Esophagus muscularis mucosa (tissue), 4 donors: ENCODE data around the gene CENPC. TPM values are rescaled to one million over a fixed set of nuclear protein-coding genes. Genes with fewer than 3 reads are reported as not detected.

Source experiments
- DNase-seq: peaks from one replicate; pipeline ENCODE4 v3.0.0-alpha.2; 2017; ENCODE audit errors: extremely low spot score
- H3K27ac ChIP-seq, 4 donors: fragments of 200-600 bp; sonication (generic); replicated peaks in 1 of 4; 1 replicate in 3 of 4; 2 replicates in 1 of 4; pipeline ENCODE4 v1.5.1; 2016 to 2019; ENCODE audit warnings: mild to moderate bottlenecking in 1 of 4
- H3K27me3 ChIP-seq, 4 donors: fragments of 200-600 bp; sonication (generic); one replicate each; pipeline versions ENCODE4 v1.5.1 to v1.6.0; 2016 to 2019
- H3K36me3 ChIP-seq, 4 donors: fragments of 200-600 bp; sonication (generic); one replicate each; pipeline ENCODE4 v1.5.1; 2016 to 2019
- H3K4me1 ChIP-seq, 4 donors: fragments of 200-600 bp; sonication (generic); one replicate each; pipeline ENCODE4 v1.5.1; 2016 to 2019
- H3K4me3 ChIP-seq, 4 donors: fragments of 200-600 bp; sonication (generic); 1 replicate in 2 of 4; 2 replicates in 2 of 4; pipeline ENCODE4 v1.5.1; 2016 to 2019; ENCODE audit warnings: mild to moderate bottlenecking in 4 of 4, moderate library complexity in 1 of 4
- H3K9me3 ChIP-seq, 4 donors: fragments of 200-600 bp; sonication (generic); 1 replicate in 3 of 4; 2 replicates in 1 of 4; pipeline ENCODE4 v1.5.1; 2016 to 2019
- CTCF ChIP-seq, 3 experiments: fragments of 200-600 bp in 2 of 3; fragments of 450-650 bp in 1 of 3; sonication (generic) in 2 of 3; IDR thresholded peaks; one replicate each; pipeline ENCODE4 v1.5.1; 2017 to 2019; ENCODE audit warnings: antibody characterized with exemption in 3 of 3, mild to moderate bottlenecking in 2 of 3, moderate library complexity in 1 of 3
- EP300 ChIP-seq: sonication (generic); formaldehyde crosslinking; IDR thresholded peaks from one replicate; pipeline ENCODE4 v1.6.1; 2017; ENCODE audit warnings: antibody characterized with exemption
- POLR2A ChIP-seq: fragments of 450-650 bp; IDR thresholded peaks from one replicate; pipeline ENCODE4 v1.6.1; 2017; ENCODE audit warnings: antibody characterized with exemption, moderate library complexity, mild to moderate bottlenecking, low read depth
- POLR2AphosphoS5 ChIP-seq, 2 donors: sonication (generic); formaldehyde crosslinking; IDR thresholded peaks; one replicate each; pipeline ENCODE4 v1.6.1; 2017; ENCODE audit warnings: antibody characterized with exemption in 2 of 2
- WGBS: methylation state at CpG from one replicate; pipeline ENCODE4 v1.1.5; 2018; 5-methylcytosine and 5-hydroxymethylcytosine counted together
- intact Hi-C: fragments of 100-400 bp; cut with DNase I; formaldehyde crosslinking; loops from one replicate; pipeline ENCODE4 v1.15.1; 2023
- total RNA-seq, 4 donors: library from RNA; depleted of rRNA; stranded (reverse); fragments of >200 nt; gene quantifications; one replicate each; pipeline versions ENCODE4 v1.1.0 to v1.2.1, GENCODE V29; 2016

CENPC gene
- total RNA-seq: 10 to 100 TPM; 14.5 to 26.2 (median 15.3) TPM

- Histone ChIP-seq H3K36me3 (peaks cover 0 to 12% (median 3%) of the 10 kb centered on the region in 4 donors), H3K4me1 (peaks cover 8 to 34% (median 33%) of the 10 kb centered on the region in 4 donors), H3K9me3 (no peaks in the 10 kb centered on the region), H3K27me3 (no peaks in the 10 kb centered on the region), H3K27ac (peak within 1 kb of the TSS; percentile 84 to 92 (median 90)), H3K4me3 (peak within 1 kb of the TSS; percentile 67 to 79 (median 73))
- intact Hi-C loops: loop anchor here (5.0 kb wide), 1 partner anchor 157 kb away; the partner anchor contains the start of gene UBA6
- under 1% methylated on average over 40 of the region's 53 CpGs for WGBS
- TF ChIP-seq POLR2A (peak; percentile 61), POLR2AphosphoS5 (IDR thresholded peaks at IDR 0.05) (peak; percentile 90 to 93), EP300 (no peak), CTCF (IDR thresholded peaks at IDR 0.05) (no peak)
- peak; percentile 99 for DNase-seq
These were observed at the start of gene CENPC for GRCh38 chr4:67545199-67546003. CENPC (minus strand) TSS chr4:67545503; CDS start chr4:67545355, 148 bp downstream.

- Histone ChIP-seq H3K27me3 (peaks cover 0 to 4% (median 0%) of the 10 kb centered on the region in 4 donors), H3K4me1 (no peaks in the 10 kb centered on the region), H3K27ac (no peak overlapping the region), H3K36me3 (no peaks in the 10 kb centered on the region), H3K4me3 (no peak overlapping the region), H3K9me3 (no peaks in the 10 kb centered on the region)
- TF ChIP-seq EP300: no peak
- no peak for TF ChIP-seq POLR2AphosphoS5 (IDR thresholded peaks at IDR 0.05)
- no peak for TF ChIP-seq POLR2A
- WGBS: 64% methylated on average over 2 of the region's 2 CpGs
- DNase-seq: no peak
- intact Hi-C loops: no loop called here
These were observed 48.5 kb upstream of the CENPC start for GRCh38 chr4:67593741-67594175.

GRCh38 chr4:67587156-67587555, 41.9 kb upstream of the CENPC start:
- H3K27me3 ChIP-seq: no peaks in the 10 kb centered on the region
- DNase-seq: no peak
- H3K36me3 ChIP-seq: no peaks in the 10 kb centered on the region
- 83% methylated on average over 3 of the region's 3 CpGs for WGBS
- H3K4me1 ChIP-seq: no peaks in the 10 kb centered on the region
- H3K27ac ChIP-seq: no peak overlapping the region
- intact Hi-C loops: no loop called here
- TF ChIP-seq POLR2AphosphoS5 (IDR thresholded peaks at IDR 0.05) (no peak), CTCF (IDR thresholded peaks at IDR 0.05) (no peak), EP300 (no peak), POLR2A (no peak)
- H3K9me3 ChIP-seq: no peaks in the 10 kb centered on the region
- H3K4me3 ChIP-seq: no peak overlapping the region

GRCh38 chr4:67584496-67584895, 39.2 kb upstream of the CENPC start:
- no peaks in the 10 kb centered on the region for H3K9me3 ChIP-seq
- no peak overlapping the region for H3K27ac ChIP-seq
- no peaks in the 10 kb centered on the region for H3K4me1 ChIP-seq
- intact Hi-C loops: no loop called here
- H3K27me3 ChIP-seq: no peaks in the 10 kb centered on the region
- TF ChIP-seq EP300: no peak
- TF ChIP-seq CTCF (IDR thresholded peaks at IDR 0.05): no peak
- TF ChIP-seq POLR2AphosphoS5 (IDR thresholded peaks at IDR 0.05): no peak
- no peak for TF ChIP-seq POLR2A
- H3K4me3 ChIP-seq: no peak overlapping the region
- no peak for DNase-seq
- H3K36me3 ChIP-seq: no peaks in the 10 kb centered on the region

GRCh38 chr4:67581913-67582312, 36.6 kb upstream of the CENPC start:
- intact Hi-C loops: no loop called here
- H3K9me3 ChIP-seq: no peaks in the 10 kb centered on the region
- TF ChIP-seq CTCF (IDR thresholded peaks at IDR 0.05) (no peak), EP300 (no peak), POLR2AphosphoS5 (IDR thresholded peaks at IDR 0.05) (no peak)
- H3K4me3 ChIP-seq: no peak overlapping the region
- 96% methylated on average over 2 of the region's 2 CpGs for WGBS
- no peaks in the 10 kb centered on the region for H3K4me1 ChIP-seq
- DNase-seq: no peak
- no peak overlapping the region for H3K27ac ChIP-seq
- no peaks in the 10 kb centered on the region for H3K36me3 ChIP-seq
- no peaks in the 10 kb centered on the region for H3K27me3 ChIP-seq
